AG04450 (cell line): ENCODE data around the gene SLC8A1. TPM values are rescaled to one million over a fixed set of nuclear protein-coding genes. Genes with fewer than 3 reads are reported as not detected.
A peak's percentile ranks its signal among the peaks of the same experiment; 100 is the strongest.

ENCODE experiments used
- CTCF ChIA-PET: fragments of 300-600, 350-600 bp; formaldehyde crosslinking; extraction: SDS; loops from one replicate; lab custom pipeline; 2022; ENCODE audit warnings: antibody characterized with exemption, inconsistent platforms; lab: Charles Lee
- POLR2A ChIA-PET: fragments of 350-600 bp; formaldehyde crosslinking; extraction: SDS; loops from one replicate; lab custom pipeline; 2021; ENCODE audit warnings: antibody characterized with exemption, inconsistent platforms; lab: Yijun Ruan, JAX
- DNase-seq: peaks from one replicate; pipeline ENCODE4 v3.0.0-alpha.2; 2011; ENCODE audit warnings: low read depth, low spot score
- H3K27ac ChIP-seq: one replicate; pipeline ENCODE4 v1.5.1; 2012; ENCODE audit warnings: low read depth, low read length, control low read depth
- H3K27me3 ChIP-seq: one replicate; pipeline ENCODE4 v1.6.0; 2012; ENCODE audit warnings: low read length; ENCODE audit not compliant: control insufficient read depth, insufficient read depth
- H3K4me3 ChIP-seq: 2 replicates; pipeline ENCODE4 v1.5.1; 2011; ENCODE audit warnings: mild to moderate bottlenecking, low read depth, low read length, control low read depth
- H3K9me3 ChIP-seq: 2 replicates; pipeline ENCODE4 v1.5.1; 2012; ENCODE audit warnings: low read length; ENCODE audit not compliant: control insufficient read depth, insufficient read depth
- polyA plus RNA-seq: library from polyadenylated mRNA; depleted of rRNA; stranded (reverse); fragments of >200 nt; gene quantifications from 2 replicates; pipeline ENCODE4 v1.2.3, GENCODE V29; 2011
- TF ChIP-seq, protein P1 (sequence below): IDR thresholded peaks from 2 replicates; pipeline ENCODE4 v1.5.1; 2011; ENCODE audit warnings: low read depth, low read length, control low read depth, inconsistent platforms

Gene SLC8A1
- polyA plus RNA-seq, 1 experiment = 19.3 TPM

DNA sequence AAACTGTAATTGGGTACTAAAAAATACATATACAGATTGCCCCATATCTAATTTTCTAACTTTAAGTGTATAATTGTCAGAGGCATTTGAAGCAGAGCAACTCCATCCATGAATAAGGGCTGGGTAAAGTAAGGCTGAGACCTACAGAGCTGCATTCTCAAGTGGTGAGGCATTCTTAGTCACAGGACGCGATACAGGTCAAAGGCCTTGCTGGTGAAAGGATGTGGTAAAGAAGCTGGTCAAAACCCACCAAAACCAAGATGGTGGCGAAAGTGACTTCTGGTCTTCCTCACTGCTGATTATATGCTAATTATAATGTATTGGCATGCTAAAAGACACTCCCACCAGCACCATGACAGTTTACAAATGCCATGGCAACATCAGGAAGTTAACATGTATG, 50.0 kb downstream of the SLC8A1 start:
- peak; percentile 49 for DNase-seq
- no peaks in the 10 kb centered on the region for H3K9me3 ChIP-seq
- H3K27ac ChIP-seq = peak overlapping the region; percentile 22
- H3K4me3 ChIP-seq = no peak overlapping the region
- H3K27me3 ChIP-seq = no peaks in the 10 kb centered on the region
- TF ChIP-seq, protein P1, sequence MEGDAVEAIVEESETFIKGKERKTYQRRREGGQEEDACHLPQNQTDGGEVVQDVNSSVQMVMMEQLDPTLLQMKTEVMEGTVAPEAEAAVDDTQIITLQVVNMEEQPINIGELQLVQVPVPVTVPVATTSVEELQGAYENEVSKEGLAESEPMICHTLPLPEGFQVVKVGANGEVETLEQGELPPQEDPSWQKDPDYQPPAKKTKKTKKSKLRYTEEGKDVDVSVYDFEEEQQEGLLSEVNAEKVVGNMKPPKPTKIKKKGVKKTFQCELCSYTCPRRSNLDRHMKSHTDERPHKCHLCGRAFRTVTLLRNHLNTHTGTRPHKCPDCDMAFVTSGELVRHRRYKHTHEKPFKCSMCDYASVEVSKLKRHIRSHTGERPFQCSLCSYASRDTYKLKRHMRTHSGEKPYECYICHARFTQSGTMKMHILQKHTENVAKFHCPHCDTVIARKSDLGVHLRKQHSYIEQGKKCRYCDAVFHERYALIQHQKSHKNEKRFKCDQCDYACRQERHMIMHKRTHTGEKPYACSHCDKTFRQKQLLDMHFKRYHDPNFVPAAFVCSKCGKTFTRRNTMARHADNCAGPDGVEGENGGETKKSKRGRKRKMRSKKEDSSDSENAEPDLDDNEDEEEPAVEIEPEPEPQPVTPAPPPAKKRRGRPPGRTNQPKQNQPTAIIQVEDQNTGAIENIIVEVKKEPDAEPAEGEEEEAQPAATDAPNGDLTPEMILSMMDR = no peak
- ChIA-PET POLR2A (no interaction called here), CTCF (interaction anchor here (1.1 kb wide), 1 partner anchor 22 kb away, joined by 3 read pairs; no protein-coding TSS in a partner anchor)

DNA sequence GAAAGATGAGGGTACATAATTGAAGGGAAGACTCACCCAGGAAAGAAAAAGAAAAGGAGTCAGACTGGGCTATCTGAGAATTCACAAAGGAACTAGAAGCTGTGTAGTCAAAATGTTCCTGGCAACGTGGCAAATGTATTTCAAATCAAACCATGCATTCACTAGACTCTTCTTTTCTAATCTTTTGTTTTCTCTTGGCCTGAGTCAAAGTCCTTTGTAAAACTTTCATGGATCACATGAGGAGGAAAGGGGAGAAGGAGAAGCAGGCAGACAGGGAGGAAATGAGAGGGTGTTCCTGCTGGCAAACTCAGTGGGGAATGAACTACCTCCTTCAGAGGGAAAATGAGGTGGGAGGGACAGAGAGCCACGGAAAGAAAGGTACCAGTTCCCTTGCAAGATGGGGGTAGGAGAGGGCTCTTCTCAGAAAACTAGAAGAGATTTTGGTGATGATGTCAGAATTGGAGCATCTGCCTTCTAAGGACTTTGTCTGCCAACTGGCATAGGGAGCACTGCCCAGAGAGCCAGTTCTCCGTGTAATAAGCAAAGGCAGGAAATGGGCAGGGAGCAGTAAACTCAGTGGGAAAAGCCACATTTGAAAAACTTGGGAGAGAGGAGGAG, 51.4 kb downstream of the SLC8A1 start:
- CTCF ChIA-PET = no interaction called here
- POLR2A ChIA-PET = no interaction called here
- Histone ChIP-seq H3K9me3 (no peaks in the 10 kb centered on the region), H3K4me3 (no peak overlapping the region), H3K27me3 (no peaks in the 10 kb centered on the region), H3K27ac (no peak overlapping the region)
- no peak for DNase-seq
- TF ChIP-seq, protein P1 = no peak

DNA sequence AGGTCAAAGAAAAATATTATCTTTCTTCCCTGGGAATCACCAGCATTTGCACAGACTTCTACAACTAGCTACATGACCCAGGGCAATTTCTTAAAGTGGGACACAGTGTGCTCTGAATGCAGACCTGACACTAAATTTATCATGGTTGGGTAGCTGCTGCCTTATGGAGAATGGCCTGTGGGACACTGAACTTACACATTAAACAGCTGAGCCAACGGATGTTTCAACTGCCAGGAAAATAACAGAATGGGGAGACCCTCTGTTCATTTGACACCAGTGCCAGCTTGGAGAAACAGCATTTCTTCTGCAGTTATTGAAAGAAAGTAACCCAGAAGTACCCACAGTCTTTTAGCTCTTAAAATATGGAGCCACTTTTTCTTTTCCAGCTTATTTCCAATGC, 54.1 kb downstream of the SLC8A1 start:
- Histone ChIP-seq H3K27ac (no peak overlapping the region), H3K4me3 (no peak overlapping the region), H3K9me3 (no peaks in the 10 kb centered on the region), H3K27me3 (no peaks in the 10 kb centered on the region)
- TF ChIP-seq, protein P1 = no peak
- DNase-seq = no peak
- CTCF ChIA-PET = interaction anchor here (1.2 kb wide), 1 partner anchor 114 kb away, joined by 3 read pairs; no protein-coding TSS in a partner anchor
- POLR2A ChIA-PET = no interaction called here

DNA sequence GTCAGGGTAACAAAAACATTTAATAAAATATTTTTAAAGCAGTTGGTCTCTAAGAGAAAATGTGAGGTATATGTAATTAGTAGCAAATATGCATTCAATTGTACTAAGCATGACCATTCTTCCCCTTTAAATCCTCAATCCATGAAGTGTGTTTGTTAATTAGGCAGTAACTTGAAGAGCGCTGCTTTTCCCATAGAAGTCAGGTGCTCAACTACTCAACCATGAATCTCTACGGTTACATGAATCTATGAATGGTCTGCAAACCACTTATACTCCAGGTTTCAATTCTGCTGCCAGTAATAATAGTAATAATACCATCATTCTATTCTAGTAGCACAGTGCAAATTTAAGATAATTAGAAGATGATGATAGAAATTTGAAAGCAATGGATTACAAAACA, 55.8 kb downstream of the SLC8A1 start:
- TF ChIP-seq, protein P1 = no peak
- H3K4me3 ChIP-seq = no peak overlapping the region
- H3K27ac ChIP-seq = no peak overlapping the region
- no peaks in the 10 kb centered on the region for H3K27me3 ChIP-seq
- no peaks in the 10 kb centered on the region for H3K9me3 ChIP-seq
- CTCF ChIA-PET = interaction anchor here (0.6 kb wide), 1 partner anchor 1920 kb away, joined by 3 read pairs; no protein-coding TSS in a partner anchor
- POLR2A ChIA-PET = no interaction called here
- no peak for DNase-seq

DNA sequence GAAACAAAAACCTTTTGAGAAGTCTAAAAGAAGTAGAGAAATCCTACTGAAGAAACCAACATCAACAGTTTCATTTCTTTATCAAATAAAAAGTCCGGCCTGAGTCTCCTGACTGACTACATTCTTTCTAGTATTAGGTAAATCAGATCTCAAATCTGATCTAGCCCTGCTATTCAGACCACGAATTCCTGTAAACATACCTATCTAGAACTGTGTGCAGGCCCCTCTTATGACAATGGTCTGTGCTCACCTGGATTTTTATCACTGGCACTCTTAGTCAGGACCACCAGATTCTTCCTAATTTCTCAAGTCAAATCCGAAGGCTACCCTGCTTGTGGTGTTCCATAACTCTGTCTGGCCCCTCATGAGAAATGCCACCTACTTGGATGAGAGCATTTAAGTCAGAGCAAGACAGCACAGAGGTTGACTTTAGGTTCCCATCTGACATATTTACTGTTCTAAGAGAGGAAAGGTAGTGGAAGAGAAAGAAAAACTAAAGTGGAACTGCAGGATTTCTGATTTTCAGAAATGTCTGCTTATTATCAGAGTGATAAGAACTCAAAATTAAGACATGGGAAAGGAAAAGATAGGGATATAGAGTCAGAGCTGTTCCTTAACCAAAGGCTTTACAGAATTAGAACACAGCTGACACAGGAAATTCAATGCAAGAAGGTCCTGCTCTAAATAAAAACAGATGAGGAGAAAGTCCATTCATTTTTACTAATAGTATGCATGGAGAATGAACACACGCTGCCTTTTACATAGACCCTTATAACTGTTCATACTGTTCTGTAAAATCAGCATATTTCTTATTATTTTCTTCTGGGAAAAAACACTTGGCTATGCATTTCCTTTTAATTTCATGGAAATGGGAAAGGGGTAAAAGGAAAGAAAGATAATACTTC, 56.5 kb downstream of the SLC8A1 start:
- no peak overlapping the region for H3K27ac ChIP-seq
- DNase-seq = no peak
- no peaks in the 10 kb centered on the region for H3K27me3 ChIP-seq
- ChIA-PET POLR2A (no interaction called here), CTCF (no interaction called here)
- no peak overlapping the region for H3K4me3 ChIP-seq
- TF ChIP-seq, protein P1 = no peak
- no peaks in the 10 kb centered on the region for H3K9me3 ChIP-seq
